ENCODE data around the gene ING2.

ING2 gene

GRCh38 chr4:183503497-183504063 lies 1.3 kb upstream of the ING2 start:
- no peak for TF ChIP-seq EZH2phosphoT487 (conservative IDR thresholded peaks at IDR 0.05; ENCODE audit: low read length)
- H3K4me2 ChIP-seq (ENCODE audit: low read depth, low read length, poor library complexity, severe bottlenecking): peak overlapping the region; percentile 79
- H3K79me2 ChIP-seq (ENCODE audit: insufficient read depth, low read length): peaks cover 51% of the 10 kb centered on the region

GRCh38 chr4:183504064-183504929 lies 561 bp upstream of the ING2 start:
- Histone ChIP-seq H3K9ac (ENCODE audit: low read length) (peak overlapping the region; percentile 76), H3K9me3 (ENCODE audit: insufficient read depth, low read length) (no peaks in the 10 kb centered on the region), H3F3A (ENCODE audit: insufficient read depth) (no peaks in the 10 kb centered on the region), H3K9me2 (replicated peaks; ENCODE audit: insufficient read depth, low read length) (no peaks in the 10 kb centered on the region), H3K79me2 (ENCODE audit: insufficient read depth, low read length) (peaks cover 58% of the 10 kb centered on the region), H3K27me3 (ENCODE audit: low read length) (no peaks in the 10 kb centered on the region), H4K20me1 (ENCODE audit: low read depth, low read length) (peaks cover 18% of the 10 kb centered on the region), H3K4me3 (ENCODE audit: insufficient read depth, low read length, poor library complexity, severe bottlenecking) (peak overlapping the region; percentile 92), H2AFZ (ENCODE audit: low read depth, low read length, severe bottlenecking) (peak overlapping the region; percentile 85), H3K36me3 (ENCODE audit: low read length) (no peaks in the 10 kb centered on the region), H3K27ac (ENCODE audit: low read depth, low read length) (peak overlapping the region; percentile 76), H3K4me2 (ENCODE audit: low read depth, low read length, poor library complexity, severe bottlenecking) (peak overlapping the region; percentile 79)
- no peak for TF ChIP-seq CTCF (IDR thresholded peaks at IDR 0.05; ENCODE audit: insufficient read depth, low read length, poor library complexity, severe bottlenecking)
- no peak for TF ChIP-seq EZH2phosphoT487 (conservative IDR thresholded peaks at IDR 0.05; ENCODE audit: low read length)

More at GRCh38 chr4:183503497-183504063, 1.3 kb upstream of the ING2 start:
- peak overlapping the region; percentile 64 for H3K4me3 ChIP-seq (ENCODE audit: insufficient read depth, low read length, poor library complexity, severe bottlenecking)
- peak overlapping the region; percentile 76 for H3K9ac ChIP-seq (ENCODE audit: low read length)
- peaks cover 18% of the 10 kb centered on the region for H4K20me1 ChIP-seq (ENCODE audit: low read depth, low read length)
- H3K9me3 ChIP-seq (ENCODE audit: insufficient read depth, low read length): no peaks in the 10 kb centered on the region
- H3K27me3 ChIP-seq (ENCODE audit: low read length): no peaks in the 10 kb centered on the region
- H3K9me2 ChIP-seq (replicated peaks; ENCODE audit: insufficient read depth, low read length): no peaks in the 10 kb centered on the region
- H2AFZ ChIP-seq (ENCODE audit: low read depth, low read length, severe bottlenecking): peak overlapping the region; percentile 57
- H3K27ac ChIP-seq (ENCODE audit: low read depth, low read length): peak overlapping the region; percentile 76
- H3F3A ChIP-seq (ENCODE audit: insufficient read depth): no peaks in the 10 kb centered on the region
- no peaks in the 10 kb centered on the region for H3K36me3 ChIP-seq (ENCODE audit: low read length)

GRCh38 chr4:183505611-183506388 lies 942 bp downstream of the ING2 start:
- H2AFZ ChIP-seq (ENCODE audit: low read depth, low read length, severe bottlenecking): peak overlapping the region; percentile 85
- H3K4me2 ChIP-seq (ENCODE audit: low read depth, low read length, poor library complexity, severe bottlenecking): peak overlapping the region; percentile 77
- TF ChIP-seq EZH2phosphoT487 (conservative IDR thresholded peaks at IDR 0.05; ENCODE audit: low read length) (no peak), CTCF (IDR thresholded peaks at IDR 0.05; ENCODE audit: insufficient read depth, low read length, poor library complexity, severe bottlenecking) (no peak)
- peak overlapping the region; percentile 92 for H3K4me3 ChIP-seq (ENCODE audit: insufficient read depth, low read length, poor library complexity, severe bottlenecking)
- no peaks in the 10 kb centered on the region for H3K27me3 ChIP-seq (ENCODE audit: low read length)
- peaks cover 65% of the 10 kb centered on the region for H3K79me2 ChIP-seq (ENCODE audit: insufficient read depth, low read length)
- peak overlapping the region; percentile 76 for H3K9ac ChIP-seq (ENCODE audit: low read length)
- no peaks in the 10 kb centered on the region for H3K9me2 ChIP-seq (replicated peaks; ENCODE audit: insufficient read depth, low read length)
- H4K20me1 ChIP-seq (ENCODE audit: low read depth, low read length): peaks cover 22% of the 10 kb centered on the region
- H3K27ac ChIP-seq (ENCODE audit: low read depth, low read length): peak overlapping the region; percentile 76
- peaks cover 8% of the 10 kb centered on the region for H3K36me3 ChIP-seq (ENCODE audit: low read length)
- H3K9me3 ChIP-seq (ENCODE audit: insufficient read depth, low read length): no peaks in the 10 kb centered on the region
- H3F3A ChIP-seq (ENCODE audit: insufficient read depth): no peaks in the 10 kb centered on the region
